Glomerular visceral epithelial cell (primary cell): Measurements from ENCODE around the gene NQO2.
"Not testable (repeated sequence)": the region's sequence is repeated elsewhere in the genome, so short reads cannot be mapped to it uniquely, and the experiment has no call there.

Experiments
- DNase-seq: peaks from one replicate; pipeline ENCODE4 v3.0.0-alpha.2; 2016; ENCODE audit errors: extremely low spot score

The NQO2 gene

GRCh38 chr6:2989332-2990247 lies 10.1 kb upstream of the NQO2 start:
- peak; percentile 95 for DNase-seq

GRCh38 chr6:2990248-2990931 lies 9.3 kb upstream of the NQO2 start:
- peak; percentile 39 for DNase-seq

- no peak for DNase-seq
Measured at GRCh38 chr6:2990932-2991506, 8.7 kb upstream of the NQO2 start.

GRCh38 chr6:2992330-2992979 lies 7.2 kb upstream of the NQO2 start:
- DNase-seq = no peak

- no peak for DNase-seq
Measured at GRCh38 chr6:2993755-2994317, 5.9 kb upstream of the NQO2 start.

- DNase-seq = peak; percentile 14
Measured at GRCh38 chr6:2998249-2998997, 1.3 kb upstream of the NQO2 start.

- no peak for DNase-seq
Measured at GRCh38 chr6:2998998-2999617, 586 bp upstream of the NQO2 start.

GRCh38 chr6:3001146-3001772 lies 1.6 kb downstream of the NQO2 start:
- DNase-seq = no peak

- DNase-seq = peak; percentile 70
Measured at GRCh38 chr6:3001773-3002293, 2.1 kb downstream of the NQO2 start.

GRCh38 chr6:3003226-3003625 lies 3.5 kb downstream of the NQO2 start:
- DNase-seq = not testable (repeated sequence)

GRCh38 chr6:3005077-3005476 lies 5.4 kb downstream of the NQO2 start:
- DNase-seq = no peak

GRCh38 chr6:3005874-3006273 lies 6.2 kb downstream of the NQO2 start:
- no peak for DNase-seq

GRCh38 chr6:3006476-3006875 lies 6.8 kb downstream of the NQO2 start:
- DNase-seq = no peak

- no peak for DNase-seq
Measured at GRCh38 chr6:3007571-3007970, 7.9 kb downstream of the NQO2 start.

- DNase-seq = not testable (repeated sequence)
Measured at GRCh38 chr6:3008712-3009265, 9.1 kb downstream of the NQO2 start.

GRCh38 chr6:3009930-3010329 lies 10.2 kb downstream of the NQO2 start:
- no peak for DNase-seq

GRCh38 chr6:3011158-3011557 lies 11.5 kb downstream of the NQO2 start:
- no peak for DNase-seq

- DNase-seq = no peak
Measured at GRCh38 chr6:3011592-3011991, 11.9 kb downstream of the NQO2 start.

GRCh38 chr6:3013486-3013885 lies 13.8 kb downstream of the NQO2 start:
- DNase-seq = peak; percentile 80
